GM18873 (cell line): Measurements from ENCODE around the gene MTNR1A.

Experiments
- ATAC-seq: cut with Tn5 transposase; IDR thresholded peaks from one replicate; pipeline ENCODE4 v1.9.1; 2021; ENCODE audit warnings: mild to moderate bottlenecking, moderate library complexity, moderate number of reproducible peaks; ENCODE audit not compliant: unreplicated experiment, low FRiP score

Gene MTNR1A

DNA sequence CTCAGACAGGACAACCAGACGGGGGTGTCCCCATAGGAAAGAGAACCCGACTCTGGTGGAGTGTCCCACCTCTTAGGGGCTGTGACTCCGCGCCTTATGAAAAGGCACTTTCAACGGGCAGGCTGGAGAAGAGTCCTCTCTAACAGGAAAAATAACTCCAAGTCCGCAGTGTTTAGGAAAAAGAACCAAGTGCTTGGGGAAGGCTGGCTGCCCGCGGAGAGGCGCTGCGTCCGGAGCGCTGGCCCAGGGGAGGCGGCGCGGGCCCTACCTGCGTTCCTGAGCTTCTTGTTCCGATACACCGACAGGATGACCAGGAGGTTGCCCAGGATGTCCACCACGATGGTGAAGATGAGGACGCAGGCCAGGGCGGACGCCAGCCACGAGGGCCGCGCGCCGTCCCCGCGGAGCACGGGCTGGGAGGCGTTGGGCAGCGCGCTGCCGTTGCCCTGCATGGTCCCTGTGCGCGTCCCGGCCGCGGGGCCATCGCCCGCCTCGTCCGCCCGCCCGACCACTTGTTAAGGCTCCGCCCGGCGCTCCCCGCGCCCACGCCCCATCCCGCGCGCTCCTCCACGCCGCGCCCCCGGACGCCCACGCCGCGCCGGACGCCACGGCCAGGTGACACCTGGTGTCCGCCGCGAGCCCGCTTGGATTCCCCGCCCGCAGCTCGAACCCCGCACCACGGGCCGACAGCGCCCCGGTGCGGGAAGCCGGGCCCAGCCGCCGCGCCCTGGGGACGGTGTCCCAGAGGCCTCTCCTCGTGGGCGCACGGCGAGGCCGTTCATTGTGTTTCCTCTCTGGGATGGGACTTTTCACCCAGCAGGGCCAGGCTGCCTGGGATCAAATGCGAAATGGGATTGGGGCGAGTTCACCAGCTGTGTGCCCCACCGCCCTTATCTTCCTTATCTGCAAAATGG lies at the start of gene MTNR1A:
MTNR1A (minus strand) TSS at position 654 of the 914 bp plus-strand sequence; CDS start at position 452, 202 bp downstream.
- no peak for ATAC-seq

DNA sequence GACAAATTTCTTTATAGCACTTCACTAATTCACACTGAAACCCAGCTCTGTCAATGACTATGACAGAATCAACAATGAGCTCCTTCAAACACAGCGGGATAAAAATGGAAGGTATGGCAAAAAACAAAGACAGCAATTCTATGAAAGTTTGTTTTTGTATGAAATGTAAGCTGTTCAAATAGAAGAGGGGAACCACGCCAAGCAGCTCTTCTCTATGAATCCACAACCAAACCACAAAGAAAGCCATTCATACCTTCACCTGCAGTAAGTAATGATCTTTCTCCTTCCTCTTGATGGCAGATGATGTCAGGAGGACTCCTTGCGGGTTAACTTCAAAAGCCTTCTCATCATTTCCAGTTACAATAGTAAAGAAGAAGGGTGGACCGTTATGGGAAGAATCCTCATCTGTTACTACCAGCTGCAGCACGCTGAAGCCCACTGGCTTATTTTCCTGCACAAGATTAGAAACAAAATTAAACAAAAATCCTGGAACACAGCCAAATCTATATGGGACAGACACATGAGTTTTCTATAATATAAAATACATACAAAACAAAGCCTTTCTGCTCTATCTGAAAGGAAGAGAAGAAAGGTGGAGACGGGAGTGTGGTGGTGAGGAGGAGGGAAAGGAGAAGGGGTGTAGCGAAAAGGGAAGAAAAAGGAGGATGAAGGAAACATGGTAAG lies 48.9 kb upstream of the MTNR1A start:
- no peak for ATAC-seq

DNA sequence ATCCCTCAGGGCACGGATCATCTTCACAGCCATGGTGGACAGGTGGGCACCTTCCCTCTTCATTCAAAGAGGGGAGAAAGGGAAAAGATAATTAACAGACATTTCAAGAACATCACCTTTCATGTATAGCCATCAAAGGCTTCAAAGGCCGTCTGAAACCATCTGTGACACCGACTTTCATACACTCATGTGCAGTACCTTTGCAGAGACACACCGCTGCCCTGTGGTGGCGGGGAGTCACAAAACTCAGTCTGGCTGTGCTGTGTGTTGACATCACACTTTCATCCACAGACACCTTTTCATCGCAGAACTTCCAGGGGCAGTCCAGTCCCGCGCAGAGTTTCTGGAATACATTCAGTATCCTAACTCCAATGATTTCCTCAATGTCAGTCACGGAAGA lies 47.6 kb upstream of the MTNR1A start:
- ATAC-seq: no peak

DNA sequence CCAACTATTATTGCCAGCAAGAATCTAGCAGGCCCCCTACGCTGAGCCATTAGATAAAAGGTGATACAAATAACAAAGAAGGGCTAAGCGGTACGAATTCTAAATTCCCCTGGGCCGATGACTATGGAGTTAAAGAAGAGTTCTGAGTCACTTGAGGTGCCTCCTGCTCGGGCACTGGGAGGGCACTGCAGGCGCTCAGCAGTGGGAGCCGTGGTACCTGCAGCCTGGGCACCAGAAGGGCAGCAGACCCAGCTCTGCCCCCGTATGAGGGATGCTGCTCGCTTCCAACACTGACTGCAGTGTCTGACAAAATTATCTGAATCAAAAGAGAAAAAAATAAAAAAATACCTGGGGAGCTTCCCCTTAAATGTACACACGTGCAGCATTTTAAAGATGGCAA lies 44.1 kb upstream of the MTNR1A start:
- ATAC-seq: no peak

DNA sequence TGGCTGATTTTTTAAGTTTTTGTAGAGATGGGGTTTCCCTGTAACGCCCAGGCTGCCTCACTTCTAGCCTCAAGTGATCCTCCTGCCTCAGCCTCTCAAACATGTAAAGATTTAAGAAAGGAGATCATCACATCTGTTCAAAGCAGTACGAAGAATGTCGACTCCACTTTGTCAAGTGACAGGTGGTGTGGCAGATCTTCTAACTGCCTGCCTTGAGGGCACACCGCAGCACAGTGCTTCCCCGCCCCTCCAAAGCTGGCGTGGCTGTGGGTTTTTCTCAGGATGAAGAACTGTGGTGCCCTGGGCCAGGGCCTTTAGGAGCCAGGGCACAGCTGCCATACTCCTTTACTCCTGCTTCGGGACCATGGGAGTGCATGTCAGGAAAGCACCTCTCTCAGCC lies 43.3 kb upstream of the MTNR1A start:
- no peak for ATAC-seq

DNA sequence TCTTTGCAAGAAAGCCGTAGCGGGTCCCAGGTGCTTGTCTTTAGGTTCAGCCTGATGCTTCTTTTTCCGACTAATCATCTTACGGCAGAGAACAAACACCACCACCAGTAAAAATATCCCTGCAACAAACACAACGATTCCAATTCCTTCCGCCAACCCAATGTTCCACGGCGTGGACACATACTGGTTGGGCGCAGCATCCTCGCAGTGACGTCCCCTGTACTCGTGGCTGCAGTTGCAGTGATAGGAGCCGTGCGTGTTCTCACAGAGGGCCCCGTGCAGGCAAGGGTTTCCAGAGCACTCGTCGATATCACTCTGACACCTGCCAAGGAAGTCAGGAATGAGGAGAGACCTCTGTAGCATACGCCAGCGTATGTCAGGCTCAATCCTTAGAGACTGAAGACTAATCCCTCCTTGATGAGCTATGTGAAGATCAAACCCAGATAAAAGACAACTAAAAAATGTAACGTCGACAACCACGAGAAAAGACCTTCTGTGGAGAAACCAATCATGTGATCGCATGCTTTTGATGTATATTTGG lies 41.6 kb upstream of the MTNR1A start:
- no peak for ATAC-seq

DNA sequence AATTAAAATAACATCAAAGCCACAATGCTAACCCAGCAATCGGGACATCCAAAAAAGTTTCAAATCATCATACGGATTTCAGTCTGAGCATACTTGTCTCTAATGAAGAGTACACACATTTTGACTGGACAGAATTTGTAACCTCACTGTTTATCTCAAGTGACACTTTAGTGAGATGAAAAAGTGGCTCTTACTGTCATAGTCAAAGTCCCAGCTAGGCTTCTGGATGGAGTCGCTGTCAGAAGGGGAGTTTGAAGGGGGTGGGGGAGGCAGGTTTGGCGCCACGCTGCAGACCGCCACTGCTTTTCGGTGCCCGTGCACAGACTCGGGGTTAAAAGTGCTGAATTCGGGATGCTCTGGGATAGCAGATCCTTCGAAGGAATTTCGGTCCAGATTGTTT lies 41.0 kb upstream of the MTNR1A start:
- ATAC-seq: no peak

DNA sequence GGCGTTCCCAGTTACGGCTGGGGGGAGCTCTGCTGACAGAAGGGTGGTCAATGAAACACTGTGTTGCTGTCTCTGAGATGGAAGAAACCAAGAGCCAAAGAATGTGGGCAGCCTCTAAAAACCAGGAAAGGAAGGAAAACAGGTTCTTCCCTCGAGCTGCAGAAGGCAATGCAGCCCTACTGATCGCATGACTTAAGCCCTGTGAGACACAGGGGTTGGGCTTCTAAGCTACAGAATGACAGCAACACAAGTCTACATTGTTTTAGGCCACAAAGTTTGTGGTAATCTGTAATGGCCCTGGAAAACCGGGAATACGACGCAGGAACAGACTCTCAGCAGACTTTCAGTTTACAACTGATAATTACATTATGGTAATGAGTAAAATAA lies 38.2 kb upstream of the MTNR1A start:
- ATAC-seq: no peak

DNA sequence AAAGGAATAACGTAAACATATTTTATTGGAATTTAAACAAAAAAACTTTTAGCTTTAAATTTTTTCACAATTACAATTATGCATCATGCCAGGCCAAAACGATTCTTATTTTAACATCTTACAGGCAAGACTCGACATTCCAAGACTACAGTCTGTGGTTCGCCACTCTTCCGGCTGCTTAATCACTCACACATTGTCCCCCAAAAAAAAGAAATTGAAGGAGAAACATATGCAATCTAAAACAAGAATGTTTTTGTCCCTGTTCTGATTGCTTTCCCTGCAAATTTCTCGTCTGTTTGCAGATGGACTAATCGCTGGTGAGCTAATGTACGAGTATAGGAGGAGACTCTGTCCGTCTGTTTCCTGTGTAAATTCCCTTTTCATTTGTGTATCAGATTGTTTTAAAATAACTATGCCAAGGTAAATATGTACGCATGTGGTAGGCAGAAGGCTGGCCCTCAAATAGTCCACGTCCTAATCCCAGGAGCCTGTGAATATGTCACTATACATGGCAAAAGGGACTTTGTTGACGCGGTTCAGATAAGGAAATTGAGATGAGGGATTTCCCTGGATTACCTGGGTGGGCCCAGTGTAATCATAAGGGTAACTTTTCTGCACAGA lies 37.7 kb upstream of the MTNR1A start:
- ATAC-seq: no peak

DNA sequence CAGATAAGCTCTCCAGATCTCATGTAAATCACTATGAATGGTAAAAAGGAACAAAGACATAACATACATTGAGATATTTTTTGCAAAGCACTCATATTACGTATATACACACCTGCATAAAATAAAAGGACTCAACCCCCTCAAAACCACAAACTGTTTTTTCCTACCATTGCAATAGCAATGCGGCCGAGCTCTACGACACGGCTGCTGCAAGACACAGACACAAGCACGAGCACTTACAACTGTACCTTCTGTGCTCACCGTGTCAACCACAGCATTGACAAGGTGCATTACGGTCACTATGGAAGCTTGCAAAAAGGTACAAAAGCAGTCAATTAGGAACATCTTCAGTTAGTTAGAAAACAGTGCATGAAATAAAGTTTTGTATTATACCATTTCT lies 37.1 kb upstream of the MTNR1A start:
- ATAC-seq: no peak

DNA sequence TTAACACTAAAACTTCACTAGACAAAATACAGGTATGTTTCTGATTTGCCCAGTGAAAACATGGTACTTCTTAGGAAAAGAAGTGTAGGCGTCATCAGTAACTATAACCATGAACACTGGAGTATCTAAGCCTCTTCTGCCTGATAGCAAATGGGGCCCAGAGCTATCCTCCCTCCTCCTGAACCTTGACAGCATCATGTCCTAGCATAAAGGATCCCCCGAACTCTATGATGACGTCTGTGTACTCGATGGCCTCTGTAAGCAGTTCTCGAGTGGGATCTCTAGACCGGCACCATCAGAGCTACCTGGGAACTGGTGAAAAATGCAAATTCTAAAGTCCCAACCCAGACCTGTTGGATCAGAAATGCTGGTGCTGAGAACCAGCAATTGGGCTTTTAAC lies 36.3 kb upstream of the MTNR1A start:
- ATAC-seq: no peak

DNA sequence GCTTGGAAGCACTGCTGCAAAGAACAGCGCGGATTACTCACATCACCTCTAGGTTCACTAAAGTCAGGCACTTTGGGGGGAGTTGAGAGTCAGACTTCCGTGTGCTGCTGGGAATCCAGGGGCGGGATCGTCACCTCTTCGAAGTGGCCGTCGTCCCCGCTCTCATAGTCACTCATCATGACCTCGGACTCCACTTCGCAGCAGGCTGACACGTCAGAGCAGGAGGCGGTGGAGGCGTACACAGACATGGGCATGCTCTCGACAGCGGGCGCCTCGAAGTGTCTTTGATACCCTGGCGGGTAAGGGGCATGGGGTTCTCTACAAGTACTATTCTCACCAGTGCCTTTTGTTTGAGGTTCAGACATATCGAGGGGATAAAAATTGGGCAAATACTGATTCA lies 33.1 kb upstream of the MTNR1A start:
- ATAC-seq: no peak

DNA sequence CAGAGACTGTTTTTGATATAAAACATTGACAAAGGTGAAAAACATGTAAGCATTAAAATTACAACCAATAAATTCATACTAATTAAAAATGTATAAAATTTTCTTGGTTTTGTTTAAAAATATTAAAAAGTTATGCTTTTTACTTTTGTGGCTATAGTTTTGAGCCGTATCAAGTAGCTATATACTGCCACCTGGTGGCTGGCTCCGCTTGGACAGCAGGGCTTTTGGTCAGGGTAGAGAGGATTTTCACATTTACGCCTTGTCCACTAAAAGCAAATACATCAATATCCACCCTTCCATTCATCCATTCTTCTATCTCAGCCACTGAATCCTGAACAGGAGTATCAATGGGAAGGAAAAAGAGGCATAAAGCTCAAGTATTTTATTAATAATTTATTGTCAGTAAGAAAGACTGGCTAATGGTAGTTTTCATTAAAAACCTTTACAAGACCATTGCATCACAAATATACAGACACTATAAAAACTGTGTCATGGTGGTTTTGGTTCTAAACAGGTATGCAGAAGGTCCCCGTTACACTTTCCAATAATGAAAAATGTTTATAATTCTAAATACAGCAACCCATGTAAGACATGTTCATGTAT lies 32.1 kb upstream of the MTNR1A start:
- ATAC-seq: no peak

DNA sequence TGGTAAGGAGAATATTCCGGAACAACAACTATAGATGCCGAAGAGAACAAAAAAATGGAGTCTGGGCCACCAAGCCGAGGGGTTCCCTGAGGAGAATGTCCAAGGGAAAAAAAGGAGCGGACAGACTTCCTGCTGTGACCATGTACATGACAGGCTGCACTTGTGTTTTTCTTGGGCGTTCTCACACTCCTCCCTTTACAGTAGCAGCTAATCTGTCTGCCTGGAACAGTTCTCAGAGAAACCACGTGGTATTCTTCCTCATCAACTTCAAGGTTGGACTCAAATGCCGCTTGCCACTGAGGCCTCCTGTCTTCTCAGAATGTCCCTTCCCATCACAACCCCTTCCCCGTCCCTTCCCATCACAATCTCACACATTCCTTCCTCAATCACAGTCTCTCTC lies 30.8 kb upstream of the MTNR1A start:
- ATAC-seq: no peak

DNA sequence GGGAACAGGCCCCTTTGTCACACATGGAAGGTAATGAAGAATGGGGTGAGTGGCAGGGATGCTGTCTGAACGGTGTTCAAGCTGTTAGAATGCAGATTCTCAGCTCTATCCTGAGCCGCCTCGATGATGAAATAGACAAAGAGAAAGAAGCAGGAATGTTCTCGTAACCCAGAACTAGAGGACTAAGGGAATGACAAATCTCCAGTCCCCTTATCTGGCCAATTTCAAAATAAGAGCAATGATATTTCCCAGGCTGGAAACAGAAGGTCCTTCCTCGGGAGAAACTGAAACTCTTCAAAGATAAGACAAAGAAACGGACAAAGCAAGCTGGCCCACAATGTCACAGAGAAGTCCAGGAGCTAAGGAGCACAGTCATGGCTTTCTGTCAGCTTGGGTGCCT lies 29.5 kb upstream of the MTNR1A start:
- no peak for ATAC-seq

DNA sequence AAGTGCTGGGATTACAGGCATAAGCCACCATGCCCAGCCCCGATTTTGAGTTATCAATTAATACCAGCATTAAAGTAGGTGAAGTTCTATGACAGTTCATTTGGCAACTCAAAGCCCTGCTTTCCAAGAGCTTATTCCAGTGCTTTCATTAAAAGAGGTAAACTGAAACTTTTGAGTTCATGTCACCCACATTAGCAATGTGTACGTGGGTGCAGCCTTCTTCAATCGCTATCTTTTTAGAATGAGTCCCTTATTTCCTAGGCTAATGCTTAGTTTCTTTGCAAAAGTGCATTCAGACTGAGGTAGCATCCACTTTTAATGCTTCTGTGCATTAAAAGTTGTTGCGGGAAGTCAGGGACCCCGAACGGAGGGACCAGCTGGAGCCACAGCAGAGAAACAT lies 26.1 kb upstream of the MTNR1A start:
- no peak for ATAC-seq

DNA sequence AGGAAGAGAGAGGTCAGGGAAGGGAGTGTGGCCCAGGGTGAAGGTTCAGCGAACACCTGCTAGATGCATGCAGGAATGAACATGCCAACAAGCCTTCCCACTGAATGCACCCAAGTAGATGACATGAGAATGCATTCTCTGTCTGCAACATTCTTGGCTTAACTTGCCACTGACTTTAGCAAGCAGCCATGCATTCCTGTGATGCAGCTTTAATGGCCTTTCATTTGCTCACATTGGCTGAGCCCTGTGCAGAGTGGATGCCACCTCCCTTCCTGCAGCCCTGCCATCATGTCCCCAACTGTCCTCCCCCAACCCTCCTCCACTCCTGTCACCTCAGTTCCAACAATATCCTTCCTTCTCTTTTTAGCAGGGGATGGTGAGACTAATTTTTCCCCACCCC lies 25.3 kb upstream of the MTNR1A start:
- ATAC-seq: no peak

DNA sequence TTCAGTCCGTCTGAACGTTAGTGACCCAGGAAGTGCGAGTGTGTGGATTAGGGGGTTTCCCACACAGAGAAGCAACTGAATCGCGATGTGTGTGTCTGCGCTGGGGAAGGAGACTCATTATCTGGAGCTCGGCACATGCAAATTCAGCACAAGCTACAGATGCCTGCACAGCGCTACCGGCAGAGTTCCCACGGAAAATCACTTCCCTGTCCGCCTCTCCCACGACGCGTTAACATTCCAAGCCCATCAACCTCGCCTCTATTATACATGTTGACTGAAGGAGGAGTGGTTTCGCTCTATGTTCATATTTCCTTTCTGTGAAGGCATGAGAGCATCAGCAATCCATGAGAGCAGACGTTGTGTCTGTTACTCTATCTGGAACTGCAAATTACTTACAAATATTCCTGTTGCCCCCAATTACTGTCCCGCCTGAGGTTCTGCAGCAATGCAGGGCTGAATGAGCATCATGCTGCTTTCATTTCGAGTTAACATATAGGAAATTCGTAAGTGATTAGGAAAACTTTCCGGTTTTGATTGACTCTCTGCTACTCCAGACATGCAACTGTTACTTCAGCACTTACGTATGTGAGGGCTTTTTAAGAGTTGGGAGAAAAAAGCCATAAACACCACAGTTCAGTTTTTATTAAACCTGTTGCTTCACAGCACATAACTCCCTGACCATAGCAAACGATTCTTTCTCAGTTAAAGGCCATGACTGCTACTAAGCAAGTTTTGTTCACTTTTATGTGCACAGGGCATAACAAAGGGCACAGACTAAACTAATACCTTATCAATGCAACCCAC lies 15.0 kb upstream of the MTNR1A start:
- no peak for ATAC-seq

DNA sequence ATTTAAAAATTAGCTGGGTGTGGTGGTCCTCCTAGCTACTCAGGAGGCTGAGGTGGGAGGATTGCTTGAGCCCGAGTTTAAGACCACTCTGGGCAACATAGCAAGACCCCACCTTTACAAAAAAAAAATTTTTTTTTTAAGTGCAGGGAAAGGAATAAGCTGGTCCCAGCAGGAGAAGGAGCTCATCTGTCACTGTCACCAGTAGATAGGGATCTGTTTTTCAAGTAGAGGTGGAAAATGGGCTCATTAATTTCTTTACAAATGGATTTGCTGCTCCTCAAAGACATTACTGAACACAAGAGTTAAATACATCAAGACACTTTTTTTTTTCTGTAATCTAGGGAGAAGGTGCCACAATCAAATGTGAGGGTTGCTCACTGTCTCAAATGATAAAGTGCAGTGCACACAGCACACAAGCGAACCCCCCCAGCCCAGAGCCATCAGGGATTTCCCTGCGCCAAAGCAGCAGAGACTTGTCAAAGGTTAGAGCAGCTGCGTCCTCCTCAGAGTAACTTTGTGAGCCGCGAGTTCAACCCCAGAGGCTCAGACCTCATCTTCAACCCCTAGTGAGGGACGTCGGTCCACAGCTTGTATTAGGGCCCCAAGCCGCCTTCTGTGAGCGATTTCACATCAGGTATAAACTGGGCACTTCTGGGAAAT lies 14.3 kb upstream of the MTNR1A start:
- ATAC-seq: no peak

DNA sequence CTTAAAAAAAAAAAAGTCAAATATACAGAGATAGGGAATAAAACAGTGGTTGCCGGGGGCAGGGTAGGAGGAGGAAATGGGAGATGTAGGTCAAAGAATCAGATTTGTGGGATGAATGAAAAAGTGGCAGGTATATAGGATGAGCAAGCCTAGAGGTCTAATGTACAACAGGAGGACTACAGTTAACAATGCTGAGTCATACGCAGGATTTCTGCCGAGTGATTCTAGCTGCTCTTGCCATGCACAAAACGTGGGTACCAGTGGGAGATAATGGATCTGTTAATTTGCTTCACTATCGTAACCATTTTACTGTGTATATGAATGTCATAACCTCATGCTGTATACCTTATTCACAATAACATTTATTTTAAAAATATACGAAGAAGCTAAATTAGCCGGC lies 10.7 kb upstream of the MTNR1A start:
- ATAC-seq: no peak
